GM19463 (cell line): ENCODE data around the gene PTCHD1.
A peak's percentile ranks its signal among the peaks of the same experiment; 100 is the strongest.

ENCODE experiments used
- ATAC-seq: cut with Tn5 transposase; IDR thresholded peaks from one replicate; pipeline ENCODE4 v1.9.1; 2021; ENCODE audit warnings: mild to moderate bottlenecking, moderate library complexity; ENCODE audit not compliant: unreplicated experiment

Gene PTCHD1

DNA sequence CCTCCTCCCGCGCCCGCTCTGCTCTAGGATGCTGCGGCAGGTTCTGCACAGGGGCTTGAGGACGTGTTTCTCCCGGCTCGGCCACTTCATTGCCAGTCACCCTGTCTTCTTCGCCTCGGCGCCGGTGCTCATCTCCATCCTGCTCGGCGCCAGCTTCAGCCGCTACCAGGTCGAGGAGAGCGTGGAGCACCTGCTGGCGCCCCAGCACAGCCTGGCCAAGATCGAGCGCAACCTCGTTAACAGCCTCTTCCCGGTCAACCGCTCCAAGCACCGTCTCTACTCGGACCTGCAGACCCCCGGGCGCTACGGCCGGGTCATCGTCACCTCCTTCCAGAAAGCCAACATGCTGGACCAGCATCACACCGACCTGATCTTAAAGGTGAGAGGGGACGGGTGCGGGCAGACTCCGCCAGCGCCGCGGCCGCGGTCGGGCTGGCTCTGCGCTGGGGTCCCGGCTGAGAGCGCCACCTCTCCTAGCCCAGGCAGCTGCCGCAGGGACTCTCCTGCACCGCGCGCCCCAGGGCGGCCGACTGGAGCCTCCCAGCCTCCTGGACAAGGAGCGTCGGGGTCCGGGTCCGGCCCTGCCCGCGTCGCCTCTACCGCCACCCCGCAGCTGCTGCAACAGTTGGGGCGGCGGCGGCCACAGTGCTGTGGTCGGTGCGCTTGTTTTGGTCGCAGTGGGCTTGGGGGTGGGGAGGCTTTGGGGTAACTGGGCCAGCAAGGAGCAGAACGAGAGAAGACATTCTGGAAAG is at the start of gene PTCHD1:
Gene PTCHD1 (plus strand): TSS at position 2 of the 752 bp plus-strand sequence. CDS start 27 bp downstream, at position 29.
- no peak for ATAC-seq

DNA sequence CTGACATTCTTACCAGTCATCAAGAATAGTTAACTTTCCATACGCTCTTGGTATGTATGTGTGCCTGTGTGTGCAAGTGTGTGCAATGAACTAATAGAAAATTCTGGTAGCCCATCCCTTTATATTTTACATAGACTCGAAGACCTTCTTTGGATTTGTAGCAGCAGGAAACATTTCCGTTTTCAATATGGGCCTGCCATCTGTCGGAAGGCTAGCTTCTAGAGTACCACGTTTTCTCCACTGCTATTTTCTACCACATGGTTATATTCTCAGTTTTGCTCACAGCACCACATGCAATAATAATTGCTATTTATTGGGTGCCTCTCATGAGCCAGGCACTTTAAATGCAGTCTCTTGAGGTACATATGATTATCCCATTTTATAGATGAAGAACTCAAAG is 47.9 kb upstream of the PTCHD1 start:
- no peak for ATAC-seq

- ATAC-seq = no peak
Measured at GRCh38 chrX:23287191-23287725, 47.4 kb upstream of the PTCHD1 start.

DNA sequence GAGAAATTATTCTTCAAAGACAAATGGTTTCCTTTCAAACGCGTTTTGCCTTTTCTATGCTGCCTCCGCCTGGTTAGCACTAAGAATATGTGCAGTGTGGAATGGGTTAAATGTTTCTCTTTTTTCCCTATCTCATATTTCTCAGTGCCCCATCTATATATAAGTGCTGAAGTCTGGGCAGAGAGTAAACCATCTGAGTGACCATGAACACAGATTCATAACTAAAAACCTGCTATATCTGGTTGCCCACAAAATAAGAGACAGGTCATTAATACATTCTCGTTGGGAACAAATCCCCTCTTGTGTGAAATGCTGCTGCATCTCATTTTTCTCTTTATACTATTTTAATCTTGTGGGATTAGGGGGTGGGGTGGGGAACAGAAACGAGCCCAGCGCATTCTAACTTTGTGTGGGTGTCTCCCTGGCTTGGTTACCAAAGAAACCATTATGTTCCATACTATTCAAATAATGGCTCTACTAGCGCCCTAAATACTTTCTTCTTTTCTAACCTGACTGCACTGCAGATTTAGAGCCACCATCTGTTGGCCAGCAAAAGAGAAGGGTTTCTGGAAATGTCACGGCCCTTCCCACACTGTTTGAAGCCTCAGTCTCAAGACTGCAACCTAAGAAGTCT is 42.2 kb upstream of the PTCHD1 start:
- no peak for ATAC-seq

GRCh38 chrX:23292988-23293651 is 41.5 kb upstream of the PTCHD1 start:
- no peak for ATAC-seq

GRCh38 chrX:23304881-23305280 is 29.8 kb upstream of the PTCHD1 start:
- no peak for ATAC-seq

DNA sequence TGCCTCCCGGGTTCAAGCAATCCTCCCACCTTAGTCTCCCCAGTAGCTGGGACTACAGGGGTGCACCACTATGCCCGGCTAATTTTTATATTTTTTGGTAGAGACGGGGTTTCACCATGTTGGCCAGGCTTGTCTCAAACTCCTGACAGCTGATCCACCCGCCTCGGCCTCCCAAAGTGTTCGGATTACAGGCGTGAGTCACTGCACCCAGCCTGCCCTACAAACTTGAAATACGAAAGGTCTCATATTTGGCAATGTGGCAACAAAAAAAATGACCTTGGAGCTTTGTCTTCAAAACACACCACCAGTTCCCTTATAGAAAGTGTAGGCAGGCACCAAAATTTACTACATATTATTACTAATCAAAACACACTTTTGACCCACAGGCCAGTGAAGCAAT is 22.9 kb upstream of the PTCHD1 start:
- ATAC-seq = no peak

DNA sequence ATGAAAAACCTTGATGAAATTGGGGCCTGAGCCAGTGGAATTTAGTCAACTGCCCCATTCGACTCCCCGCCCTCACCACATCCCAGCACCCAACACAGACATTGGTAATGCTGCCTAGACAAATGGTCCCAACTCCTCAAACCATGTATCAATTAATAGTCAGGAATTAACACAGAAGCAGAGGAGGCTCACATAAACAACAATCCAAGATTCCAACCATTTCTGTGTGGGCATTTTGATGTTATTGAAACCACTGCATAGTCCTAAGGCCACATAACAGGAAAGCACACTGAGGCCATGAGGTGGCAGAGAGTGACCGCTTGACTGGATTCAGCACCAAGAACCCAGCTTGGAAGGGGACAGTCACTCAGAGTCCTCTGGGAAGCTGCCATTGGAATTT is 22.5 kb upstream of the PTCHD1 start:
- no peak for ATAC-seq

DNA sequence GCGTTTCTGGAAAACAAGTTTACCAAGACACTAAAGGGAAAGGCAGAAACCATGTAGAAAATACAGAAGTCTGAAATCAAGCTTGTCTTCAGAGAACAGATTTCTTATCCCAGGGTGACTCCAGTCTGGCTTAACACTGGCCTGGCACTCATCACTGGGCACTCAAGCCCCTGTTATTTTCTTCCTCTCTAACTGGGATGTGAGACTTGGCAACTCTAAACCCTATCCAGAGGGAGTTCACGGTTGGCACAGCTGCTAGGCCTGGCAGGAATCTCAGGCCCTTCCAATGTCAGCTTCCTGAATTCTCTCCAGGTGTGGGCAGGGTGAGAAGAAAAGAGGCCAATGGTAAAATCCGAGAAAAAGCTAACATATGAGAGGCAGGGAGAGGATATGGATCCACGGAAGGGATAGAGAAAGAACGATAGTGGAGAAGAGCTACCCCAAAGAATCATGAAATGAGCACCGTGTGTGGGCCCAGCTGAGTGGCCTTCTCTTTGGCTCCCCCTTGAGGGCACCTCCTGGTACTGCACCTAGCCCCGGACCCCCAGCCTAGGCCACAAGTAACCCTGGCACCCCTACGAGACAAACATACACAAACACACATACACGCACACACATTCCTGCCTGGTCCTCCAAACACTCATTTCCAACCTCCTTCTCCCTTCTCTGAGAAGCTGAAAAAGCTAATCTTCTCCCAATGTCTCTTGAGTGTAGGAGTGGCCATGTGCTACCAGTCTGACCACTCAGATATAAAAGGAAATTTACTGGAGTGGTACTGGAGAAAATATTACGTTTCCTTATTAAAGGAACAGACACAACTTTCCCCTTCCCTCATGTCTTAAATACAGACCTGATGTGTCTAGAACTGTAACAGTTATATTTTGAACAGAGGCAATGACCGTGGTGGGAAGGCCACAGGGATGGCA is 16.6 kb upstream of the PTCHD1 start:
- peak; percentile 85 for ATAC-seq

DNA sequence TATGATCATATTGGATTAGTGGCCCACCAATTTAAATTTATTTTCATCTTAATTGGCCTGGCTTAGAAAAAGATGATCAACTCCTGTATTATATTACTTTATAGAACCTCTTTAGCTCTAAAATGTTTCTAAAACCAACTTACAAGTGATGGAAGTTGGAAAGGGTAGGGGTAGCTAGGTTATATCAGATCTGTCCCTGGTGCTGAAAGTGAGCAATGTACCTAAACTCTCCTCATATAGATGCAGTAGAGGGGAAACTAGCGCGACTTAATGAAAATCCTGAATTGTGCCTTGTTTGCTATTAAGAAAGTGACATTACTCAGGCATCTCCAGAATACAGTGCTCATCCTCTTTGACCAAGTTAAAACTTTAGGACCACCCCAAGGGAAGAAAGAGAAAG is 7.5 kb upstream of the PTCHD1 start:
- no peak for ATAC-seq

DNA sequence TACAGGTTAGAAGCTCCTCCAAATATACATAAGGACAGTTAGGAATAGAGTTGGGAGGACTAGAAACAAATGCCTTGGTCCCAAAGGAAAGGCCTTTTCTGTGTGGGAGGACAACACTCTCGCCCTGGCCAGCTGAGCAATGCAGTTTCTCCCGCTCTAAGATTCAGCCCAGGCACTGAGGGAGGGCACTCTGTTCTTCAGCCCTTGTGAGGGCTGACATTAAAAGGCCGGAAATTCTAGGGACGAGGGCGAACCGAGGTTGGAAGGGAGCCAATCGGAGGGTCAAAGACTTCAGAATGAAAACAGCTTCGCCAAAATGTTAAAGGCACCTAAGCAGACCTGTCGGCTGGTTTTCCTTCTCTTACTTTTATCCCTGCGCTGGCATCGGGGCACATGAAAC is 2.9 kb upstream of the PTCHD1 start:
- no peak for ATAC-seq

DNA sequence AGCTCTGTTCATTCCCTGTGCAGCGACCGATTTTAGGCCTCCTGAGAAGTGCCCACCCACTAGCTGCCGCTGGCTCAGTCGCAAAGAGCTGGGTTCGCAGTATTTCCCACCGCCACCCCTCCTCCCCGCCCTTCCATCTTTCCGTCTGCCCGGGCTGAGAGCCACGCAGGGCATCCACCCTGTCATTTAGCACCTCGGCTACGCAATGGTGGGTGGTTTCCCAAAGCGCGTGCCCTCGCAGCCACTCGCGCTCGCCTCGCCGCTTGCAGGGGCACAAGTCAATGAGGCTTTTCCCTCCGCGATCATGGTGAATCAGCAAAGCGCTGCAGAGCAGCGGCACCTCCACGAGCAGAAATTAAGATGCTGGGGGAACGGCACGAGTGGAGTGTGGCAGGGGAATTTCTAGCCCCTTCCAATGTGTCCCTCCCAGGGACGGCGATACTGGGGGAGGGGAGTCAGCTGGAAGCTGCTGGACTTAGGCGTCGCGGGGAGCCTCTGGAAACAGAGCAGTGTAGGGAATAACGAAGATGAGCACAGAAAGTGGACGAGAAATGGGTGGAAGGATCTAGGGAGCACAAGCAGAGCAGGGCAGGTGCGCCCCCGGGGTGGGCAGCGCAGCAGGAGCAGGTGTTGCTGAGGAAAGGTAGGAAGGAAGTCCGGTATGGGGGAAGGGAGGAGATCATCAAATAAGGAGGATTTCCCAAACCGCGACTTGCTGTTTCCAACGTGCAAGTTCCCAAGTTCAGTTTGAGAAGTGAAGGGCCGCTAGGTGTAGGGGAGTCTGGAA is 2.4 kb upstream of the PTCHD1 start:
- no peak for ATAC-seq

DNA sequence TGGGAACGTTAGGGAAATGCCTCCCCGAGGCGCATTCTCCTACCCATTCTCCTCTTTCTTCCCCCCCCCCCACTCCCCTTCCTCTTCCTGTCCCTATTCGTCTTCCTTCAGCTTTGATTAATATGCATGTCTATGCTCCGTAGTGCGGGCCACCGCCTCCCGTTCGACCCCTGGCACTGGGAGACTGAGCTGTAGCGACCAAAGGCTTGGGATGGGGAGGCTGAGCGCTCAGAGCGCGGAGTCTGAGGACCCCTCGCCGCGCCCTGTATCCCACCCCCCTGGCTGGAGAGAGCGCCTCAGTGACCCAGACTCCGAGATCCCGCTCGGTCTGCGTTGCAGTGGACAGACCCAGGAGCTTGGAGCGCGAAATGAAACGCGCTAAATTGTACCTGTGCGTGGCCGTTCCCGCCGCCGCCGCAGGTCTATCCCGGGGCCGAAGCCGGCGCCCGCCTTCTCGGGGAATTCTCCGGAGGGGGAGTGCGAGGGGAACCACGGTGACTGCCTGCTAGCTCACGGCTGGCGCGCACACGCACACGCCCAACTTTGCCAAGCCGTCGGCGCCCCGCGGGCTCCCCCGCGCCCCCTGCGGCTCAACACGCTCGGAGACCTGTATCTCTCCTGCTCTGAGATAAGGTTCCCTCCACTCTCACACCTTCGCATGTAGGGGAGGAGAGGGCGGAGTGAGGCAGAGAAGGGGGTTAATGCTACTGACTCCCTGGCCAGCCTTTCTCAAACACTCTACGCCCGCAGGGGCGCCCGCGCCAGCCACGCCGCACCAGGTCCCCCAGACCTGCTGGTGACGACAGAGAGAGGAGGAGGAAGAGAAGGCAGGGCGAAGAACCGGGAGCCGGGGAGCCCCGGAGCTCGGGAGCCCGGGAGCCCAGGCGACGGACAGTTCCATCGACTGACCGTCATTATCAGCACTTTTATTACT is 1.5 kb upstream of the PTCHD1 start:
- ATAC-seq = no peak

DNA sequence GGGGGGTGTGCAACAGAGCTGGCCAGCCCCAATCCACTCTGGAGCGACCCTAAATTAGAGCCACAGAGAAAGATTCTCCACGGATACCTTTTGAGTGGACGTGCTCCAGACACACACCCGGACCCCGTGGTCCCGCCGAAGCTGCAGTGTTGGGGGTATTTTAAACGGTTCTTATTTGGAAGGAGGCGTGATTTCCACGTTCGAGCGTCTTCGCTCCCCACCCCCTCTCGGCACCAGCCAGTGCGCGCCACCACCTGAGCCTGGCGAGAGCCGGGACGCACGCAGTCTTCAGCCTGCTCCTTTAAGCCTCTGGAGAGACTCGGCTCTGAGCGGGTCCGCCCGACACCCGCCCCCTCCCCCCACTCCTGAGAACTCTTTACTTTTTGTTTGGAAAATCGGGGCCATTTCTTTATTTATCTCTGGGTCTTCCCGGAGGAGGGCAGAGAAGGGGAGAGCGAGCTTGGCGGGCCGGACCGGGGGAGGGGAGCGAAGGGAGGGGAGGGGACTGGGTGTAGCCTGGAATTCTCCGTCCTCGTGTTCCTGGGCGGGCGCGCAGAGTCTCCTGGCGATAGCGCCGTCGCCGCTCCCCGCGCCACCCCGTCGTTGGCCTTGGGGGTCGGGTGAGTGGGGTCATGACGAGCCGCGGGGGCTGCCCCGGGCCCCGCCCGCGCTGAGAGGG is 668 bp upstream of the PTCHD1 start:
- ATAC-seq = no peak

DNA sequence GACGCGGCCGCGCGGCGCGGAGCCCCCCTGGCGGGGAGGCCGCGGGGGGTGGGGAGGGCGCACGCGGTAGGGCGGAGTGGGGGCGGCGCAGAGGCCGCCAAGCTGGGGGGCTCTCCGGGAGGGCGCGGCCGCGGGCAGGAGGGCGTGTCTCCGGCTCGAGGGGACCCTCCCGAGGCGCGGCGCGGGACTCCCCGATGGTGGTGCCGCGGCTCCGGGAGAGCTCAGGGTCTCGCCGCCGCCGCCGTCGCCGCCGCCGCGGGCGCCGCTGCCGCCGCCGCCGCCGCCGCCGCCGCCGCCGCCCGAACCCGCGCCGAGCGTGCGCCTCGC is 165 bp upstream of the PTCHD1 start:
- ATAC-seq = no peak

DNA sequence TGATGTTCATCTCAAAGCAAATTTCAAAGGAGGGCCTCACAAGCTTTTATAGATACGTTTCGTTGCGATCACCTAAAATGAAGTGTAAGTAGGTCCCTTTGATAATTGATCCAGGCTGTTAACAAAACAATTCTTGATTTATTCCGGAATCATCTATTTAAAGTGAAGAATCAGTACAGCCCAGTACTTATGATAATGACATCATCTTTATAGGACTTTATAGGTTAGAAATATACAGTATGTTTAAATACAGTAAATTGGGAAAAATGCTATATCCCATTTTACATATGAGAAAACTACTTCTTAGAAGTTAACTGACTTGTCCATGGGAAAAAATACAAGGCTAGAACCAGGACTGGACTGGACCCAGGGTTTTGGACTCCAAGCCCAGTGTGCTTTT is 3.7 kb downstream of the PTCHD1 start:
- ATAC-seq = no peak

GRCh38 chrX:23341452-23341851 is 6.8 kb downstream of the PTCHD1 start:
- ATAC-seq = no peak

DNA sequence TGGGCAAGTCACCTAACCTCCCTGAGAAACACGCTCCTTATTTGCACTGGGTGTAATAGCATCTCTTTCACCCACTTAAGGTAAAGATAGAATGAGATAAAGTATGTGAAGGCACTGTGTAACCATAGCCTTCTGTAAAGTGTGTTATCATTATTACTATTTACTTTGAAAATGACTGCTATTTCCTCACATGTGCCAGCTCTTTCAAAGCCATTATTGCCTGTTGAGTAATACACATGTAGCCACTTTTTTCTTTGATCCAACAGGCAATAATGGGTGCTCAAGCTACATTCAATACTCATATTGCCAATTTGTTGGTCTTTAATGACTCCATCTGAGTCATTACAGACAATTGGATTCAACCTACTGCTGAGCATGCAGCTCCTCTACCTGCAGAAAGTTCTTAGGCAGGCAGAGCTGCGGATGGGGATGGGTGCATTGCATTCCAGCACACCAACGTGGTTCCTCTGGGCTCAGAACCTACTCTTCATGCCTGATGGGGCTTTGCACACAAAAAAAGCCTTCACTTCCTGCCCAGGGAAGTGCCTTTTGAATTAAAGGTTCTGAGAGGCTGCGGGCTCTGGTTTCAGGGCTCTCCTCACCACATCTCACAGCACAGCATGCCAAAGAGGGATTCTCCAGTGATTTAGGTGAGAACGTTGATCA is 9.7 kb downstream of the PTCHD1 start:
- ATAC-seq = no peak
